Lower lobe of right lung (tissue), 2 donors: ENCODE measurements around the gene ALDOC. TPM values are rescaled to one million over a fixed set of nuclear protein-coding genes. Genes with fewer than 3 reads are reported as not detected.
A peak's percentile ranks its signal among the peaks of the same experiment; 100 is the strongest.
"Not testable (repeated sequence)": the region's sequence is repeated elsewhere in the genome, so short reads cannot be mapped to it uniquely, and the experiment has no call there.

Experiments
- ATAC-seq, 2 donors: fragments of 200-7000 bp; cut with Tn5 transposase; one replicate each; pipeline ENCODE4 v1.9.1; 2020 to 2022; ENCODE audit warnings: mild to moderate bottlenecking in 2 of 2, moderate library complexity in 2 of 2
- DNase-seq: peaks from one replicate; pipeline ENCODE4 v3.0.0-alpha.2; 2020
- H3K27ac ChIP-seq: fragments of 200-600 bp; one replicate; pipeline ENCODE4 v1.8.0; 2022
- H3K27me3 ChIP-seq: fragments of 200-600 bp; one replicate; pipeline ENCODE4 v1.8.0; 2022; ENCODE audit warnings: low read depth
- H3K36me3 ChIP-seq: fragments of 200-600 bp; one replicate; pipeline ENCODE4 v1.8.0; 2022; ENCODE audit warnings: mild to moderate bottlenecking
- H3K4me1 ChIP-seq: fragments of 200-600 bp; one replicate; pipeline ENCODE4 v1.8.0; 2022
- H3K4me3 ChIP-seq: fragments of 200-600 bp; one replicate; pipeline ENCODE4 v1.8.0; 2022; ENCODE audit warnings: mild to moderate bottlenecking
- H3K9me3 ChIP-seq: fragments of 200-600 bp; one replicate; pipeline ENCODE4 v1.8.0; 2022
- intact Hi-C: fragments of 100-400 bp; cut with DNase I; formaldehyde crosslinking; loops from one replicate; pipeline ENCODE4 v1.11.0; 2022
- total RNA-seq: library from RNA; stranded (reverse); fragmentation: NEBNext Ultra II Directional; extraction: Animal tissue kit (Norgen Biotek cat#: 25700); gene quantifications from one replicate; pipeline ENCODE4 v1.2.1, GENCODE V29; 2021
- TF ChIP-seq, protein P1 (sequence below): fragments of 200-600 bp; IDR thresholded peaks from one replicate; pipeline ENCODE4 v1.8.0; 2022; ENCODE audit warnings: antibody characterized with exemption, mild to moderate bottlenecking
- donor health status: DM: no; HTN: yes; CAD: no; lungs with severe emphysema.

The ALDOC gene
- total RNA-seq, 1 donor from 2014 or later: 11.6 TPM

GRCh38 chr17:28612531-28612930 is 35.8 kb upstream of the ALDOC start:
- TF ChIP-seq, protein P1, sequence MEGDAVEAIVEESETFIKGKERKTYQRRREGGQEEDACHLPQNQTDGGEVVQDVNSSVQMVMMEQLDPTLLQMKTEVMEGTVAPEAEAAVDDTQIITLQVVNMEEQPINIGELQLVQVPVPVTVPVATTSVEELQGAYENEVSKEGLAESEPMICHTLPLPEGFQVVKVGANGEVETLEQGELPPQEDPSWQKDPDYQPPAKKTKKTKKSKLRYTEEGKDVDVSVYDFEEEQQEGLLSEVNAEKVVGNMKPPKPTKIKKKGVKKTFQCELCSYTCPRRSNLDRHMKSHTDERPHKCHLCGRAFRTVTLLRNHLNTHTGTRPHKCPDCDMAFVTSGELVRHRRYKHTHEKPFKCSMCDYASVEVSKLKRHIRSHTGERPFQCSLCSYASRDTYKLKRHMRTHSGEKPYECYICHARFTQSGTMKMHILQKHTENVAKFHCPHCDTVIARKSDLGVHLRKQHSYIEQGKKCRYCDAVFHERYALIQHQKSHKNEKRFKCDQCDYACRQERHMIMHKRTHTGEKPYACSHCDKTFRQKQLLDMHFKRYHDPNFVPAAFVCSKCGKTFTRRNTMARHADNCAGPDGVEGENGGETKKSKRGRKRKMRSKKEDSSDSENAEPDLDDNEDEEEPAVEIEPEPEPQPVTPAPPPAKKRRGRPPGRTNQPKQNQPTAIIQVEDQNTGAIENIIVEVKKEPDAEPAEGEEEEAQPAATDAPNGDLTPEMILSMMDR: no peak
- intact Hi-C loops: loop anchor here (10.0 kb wide), 1 partner anchor 118 kb away; no protein-coding TSS in a partner anchor
- ATAC-seq: no peak

DNA sequence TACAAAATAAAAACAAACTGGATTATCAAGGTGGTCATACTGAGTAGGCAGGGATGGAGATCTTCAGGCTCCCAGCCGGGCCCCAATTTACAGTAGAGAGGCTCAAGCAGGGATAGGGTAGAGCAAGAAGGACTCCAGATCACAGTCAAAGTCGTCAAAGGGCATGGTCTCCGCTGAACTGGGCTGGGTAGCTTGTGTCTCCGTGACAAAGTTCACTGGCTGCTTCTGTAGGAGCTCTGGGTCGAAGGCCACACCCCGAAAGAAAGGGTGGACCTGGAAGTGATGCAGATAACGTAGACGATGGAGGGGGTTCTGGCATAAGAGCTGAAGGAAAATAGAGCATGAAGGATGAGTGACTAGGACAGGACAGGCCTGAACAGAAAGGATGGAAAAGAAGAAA is 33.7 kb upstream of the ALDOC start:
- intact Hi-C loops: loop anchor here (10.0 kb wide), 1 partner anchor 116 kb away; no protein-coding TSS in a partner anchor
- Histone ChIP-seq H3K4me1 (no peaks in the 10 kb centered on the region), H3K27ac (no peak overlapping the region), H3K4me3 (no peak overlapping the region), H3K27me3 (no peaks in the 10 kb centered on the region), H3K36me3 (peaks cover 37% of the 10 kb centered on the region), H3K9me3 (no peaks in the 10 kb centered on the region)
- ATAC-seq (no peak), DNase-seq (no peak)
- TF ChIP-seq, protein P1: no peak

More at GRCh38 chr17:28612531-28612930, 35.8 kb upstream of the ALDOC start:
- no peak for DNase-seq
- no peaks in the 10 kb centered on the region for H3K4me1 ChIP-seq
- no peaks in the 10 kb centered on the region for H3K27me3 ChIP-seq
- H3K27ac ChIP-seq: no peak overlapping the region
- H3K36me3 ChIP-seq: peaks cover 59% of the 10 kb centered on the region
- no peak overlapping the region for H3K4me3 ChIP-seq
- no peaks in the 10 kb centered on the region for H3K9me3 ChIP-seq

DNA sequence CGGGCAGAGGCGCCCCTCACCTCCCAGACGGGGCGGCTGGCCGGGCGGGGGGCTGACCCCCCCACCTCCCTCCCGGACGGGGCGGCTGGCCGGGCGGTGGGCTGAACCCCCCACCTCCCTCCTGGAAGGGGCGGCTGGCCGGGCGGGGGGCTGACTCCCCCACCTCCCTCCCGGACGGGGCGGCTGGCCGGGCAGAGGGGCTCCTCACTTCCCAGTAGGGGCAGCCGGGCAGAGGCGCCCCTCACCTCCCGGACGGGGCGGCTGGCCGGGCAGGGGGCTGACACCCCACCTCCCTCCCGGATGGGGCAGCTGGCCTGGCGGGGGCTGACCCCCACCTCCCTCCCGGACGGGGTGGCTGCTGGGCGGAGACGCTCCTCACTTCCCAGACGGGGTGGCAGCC is 27.3 kb upstream of the ALDOC start:
- H3K4me1 ChIP-seq, intact Hi-C loops, H3K27ac ChIP-seq, ATAC-seq, H3K27me3 ChIP-seq, H3K36me3 ChIP-seq, DNase-seq, H3K9me3 ChIP-seq, H3K4me3 ChIP-seq: not testable (repeated sequence)

DNA sequence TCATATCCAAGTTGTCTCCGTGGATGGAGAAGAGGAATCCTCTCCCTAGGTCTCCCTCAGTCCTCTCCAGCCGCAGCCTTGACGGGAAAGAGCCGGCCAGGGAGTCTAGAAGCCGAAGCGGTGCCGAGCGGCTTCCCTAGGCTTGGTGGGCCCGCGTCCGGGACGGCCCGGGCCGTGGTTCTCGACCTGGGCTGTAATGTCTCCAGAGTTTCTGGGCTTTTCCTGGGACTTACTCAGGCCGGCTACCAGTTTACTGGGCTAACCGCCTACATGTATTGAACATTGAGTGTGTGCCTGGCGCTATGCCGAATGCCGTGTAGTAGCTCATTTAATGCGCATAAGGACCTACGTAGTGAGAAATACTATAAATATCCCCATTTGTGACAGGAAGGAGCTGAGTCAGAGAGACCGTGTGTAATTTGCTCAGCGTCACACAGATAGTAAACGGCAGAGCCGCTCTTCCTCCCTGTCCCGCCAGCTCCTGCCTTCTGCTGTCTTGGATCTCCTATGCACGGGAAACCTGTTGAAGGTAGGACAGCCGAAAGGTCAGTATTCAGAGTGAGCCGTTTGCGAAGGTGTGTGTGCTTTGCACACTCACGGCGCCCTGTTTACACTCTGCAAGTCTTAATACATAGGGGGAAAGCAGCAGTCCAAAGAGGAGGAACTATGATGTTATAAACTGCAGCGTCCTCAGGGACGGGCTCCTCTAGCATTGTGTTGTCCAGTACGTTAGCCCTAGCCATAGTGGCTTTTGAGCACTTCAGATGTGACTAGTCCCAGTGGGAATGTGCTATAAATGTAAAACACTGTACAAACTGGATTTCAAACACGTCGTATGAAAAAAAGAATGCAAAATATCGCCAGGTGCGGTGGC is 22.9 kb upstream of the ALDOC start:
- DNase-seq (peak; percentile 65), ATAC-seq (peak; percentile 73 to 79)
- TF ChIP-seq, protein P1: no peak
- intact Hi-C loops: no loop called here
- Histone ChIP-seq H3K27ac (peak overlapping the region; percentile 90), H3K4me3 (peak overlapping the region; percentile 62), H3K27me3 (no peaks in the 10 kb centered on the region), H3K9me3 (no peaks in the 10 kb centered on the region), H3K4me1 (peaks cover 16% of the 10 kb centered on the region), H3K36me3 (no peaks in the 10 kb centered on the region)

- intact Hi-C loops: no loop called here
- TF ChIP-seq, protein P1: no peak
- Histone ChIP-seq H3K4me3 (peak within 1 kb of the TSS; percentile 62), H3K36me3 (no peaks in the 10 kb centered on the region), H3K4me1 (peaks cover 16% of the 10 kb centered on the region), H3K27me3 (no peaks in the 10 kb centered on the region), H3K27ac (peak within 1 kb of the TSS; percentile 90), H3K9me3 (no peaks in the 10 kb centered on the region)
- ATAC-seq (peak; percentile 99 to 100), DNase-seq (peak; percentile 95)
Measured at GRCh38 chr17:28598799-28599310, 22.2 kb upstream of the ALDOC start, which contains the start of gene SPAG5. Gene SPAG5, minus strand, starts transcription at chr17:28599025. Its CDS starts 79 bp downstream, at chr17:28598946.

DNA sequence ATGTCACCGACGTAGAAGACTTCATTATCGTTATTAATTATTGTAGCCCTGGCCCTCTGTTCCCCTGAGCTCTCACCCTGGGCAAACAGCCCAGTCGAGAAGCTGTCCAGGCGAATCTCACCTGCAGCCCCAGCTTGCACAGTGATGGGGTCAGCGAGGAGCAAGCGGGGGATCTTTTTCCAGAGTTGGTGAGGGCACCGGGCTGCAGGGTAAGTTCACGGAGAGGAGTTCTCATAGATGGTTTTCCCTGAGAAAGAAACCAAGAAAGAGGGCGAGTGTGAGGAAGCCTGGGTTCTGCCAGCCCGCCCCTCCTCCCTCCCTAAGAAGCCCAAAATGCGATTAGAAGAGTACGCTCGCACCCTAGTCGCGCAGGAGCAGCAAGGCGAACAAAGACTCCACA is 21.7 kb upstream of the ALDOC start:
- TF ChIP-seq, protein P1: no peak
- Histone ChIP-seq H3K27ac (peak overlapping the region; percentile 90), H3K36me3 (no peaks in the 10 kb centered on the region)

More for the DNA sequence above, 21.7 kb upstream of the ALDOC start:
- H3K4me3 ChIP-seq: peak overlapping the region; percentile 62
- H3K27me3 ChIP-seq: no peaks in the 10 kb centered on the region
- DNase-seq (no peak), ATAC-seq (no peak)
- H3K9me3 ChIP-seq: no peaks in the 10 kb centered on the region
- peaks cover 16% of the 10 kb centered on the region for H3K4me1 ChIP-seq
- intact Hi-C loops: no loop called here
